AG10803 (cell line): ENCODE data around the gene TSFM.
A peak's percentile ranks its signal among the peaks of the same experiment; 100 is the strongest.

Experiments
- DNase-seq: peaks from one replicate; pipeline ENCODE4 v3.0.0; 2010; ENCODE audit warnings: low read depth
- H3K4me3 ChIP-seq: 2 replicates; pipeline ENCODE4 v1.5.1; 2011; ENCODE audit warnings: mild to moderate bottlenecking, low read length, control low read depth
- TF ChIP-seq, protein P1 (sequence below): conservative IDR thresholded peaks from 2 replicates; pipeline ENCODE4 v1.5.1; 2011; ENCODE audit warnings: mild to moderate bottlenecking, low read length, control low read depth, inconsistent platforms

The TSFM gene

DNA sequence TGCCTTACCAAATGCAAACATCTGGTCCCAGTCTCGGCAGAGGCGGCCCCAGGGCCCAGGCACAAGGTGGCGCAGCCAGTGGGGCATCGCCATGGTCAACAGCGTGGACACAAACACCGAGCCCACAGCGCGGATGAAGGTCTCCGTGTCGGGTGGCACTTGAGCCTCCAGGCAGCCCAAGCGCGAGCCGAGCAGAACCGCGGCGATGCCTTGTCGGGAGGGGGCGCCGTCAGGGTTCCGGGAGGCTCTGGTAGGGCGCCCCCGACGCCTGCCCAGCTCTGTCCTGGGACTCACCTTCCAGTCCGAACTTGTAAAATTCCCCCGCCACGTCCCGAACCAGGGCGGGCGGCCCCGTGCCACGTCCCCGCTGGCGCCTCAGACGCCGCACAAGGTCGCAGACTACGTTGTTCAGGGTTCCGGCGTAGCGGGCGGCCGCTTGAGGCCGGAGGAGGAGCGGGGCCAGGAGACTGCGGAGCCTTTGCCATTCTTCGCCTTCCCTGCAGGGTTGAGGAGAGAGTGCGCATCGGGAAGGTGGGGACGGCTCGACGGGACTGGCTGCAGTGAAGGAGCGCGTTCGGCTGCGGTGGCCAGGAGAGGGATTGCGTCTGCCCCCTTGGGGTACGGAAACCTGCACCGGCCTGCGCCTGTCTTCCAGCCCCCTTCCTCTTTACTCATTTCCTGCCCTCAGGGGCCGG, 17.4 kb upstream of the TSFM start:
- no peak for DNase-seq
- H3K4me3 ChIP-seq: peak overlapping the region; percentile 33
- TF ChIP-seq, protein P1, sequence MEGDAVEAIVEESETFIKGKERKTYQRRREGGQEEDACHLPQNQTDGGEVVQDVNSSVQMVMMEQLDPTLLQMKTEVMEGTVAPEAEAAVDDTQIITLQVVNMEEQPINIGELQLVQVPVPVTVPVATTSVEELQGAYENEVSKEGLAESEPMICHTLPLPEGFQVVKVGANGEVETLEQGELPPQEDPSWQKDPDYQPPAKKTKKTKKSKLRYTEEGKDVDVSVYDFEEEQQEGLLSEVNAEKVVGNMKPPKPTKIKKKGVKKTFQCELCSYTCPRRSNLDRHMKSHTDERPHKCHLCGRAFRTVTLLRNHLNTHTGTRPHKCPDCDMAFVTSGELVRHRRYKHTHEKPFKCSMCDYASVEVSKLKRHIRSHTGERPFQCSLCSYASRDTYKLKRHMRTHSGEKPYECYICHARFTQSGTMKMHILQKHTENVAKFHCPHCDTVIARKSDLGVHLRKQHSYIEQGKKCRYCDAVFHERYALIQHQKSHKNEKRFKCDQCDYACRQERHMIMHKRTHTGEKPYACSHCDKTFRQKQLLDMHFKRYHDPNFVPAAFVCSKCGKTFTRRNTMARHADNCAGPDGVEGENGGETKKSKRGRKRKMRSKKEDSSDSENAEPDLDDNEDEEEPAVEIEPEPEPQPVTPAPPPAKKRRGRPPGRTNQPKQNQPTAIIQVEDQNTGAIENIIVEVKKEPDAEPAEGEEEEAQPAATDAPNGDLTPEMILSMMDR: peak; percentile 33

DNA sequence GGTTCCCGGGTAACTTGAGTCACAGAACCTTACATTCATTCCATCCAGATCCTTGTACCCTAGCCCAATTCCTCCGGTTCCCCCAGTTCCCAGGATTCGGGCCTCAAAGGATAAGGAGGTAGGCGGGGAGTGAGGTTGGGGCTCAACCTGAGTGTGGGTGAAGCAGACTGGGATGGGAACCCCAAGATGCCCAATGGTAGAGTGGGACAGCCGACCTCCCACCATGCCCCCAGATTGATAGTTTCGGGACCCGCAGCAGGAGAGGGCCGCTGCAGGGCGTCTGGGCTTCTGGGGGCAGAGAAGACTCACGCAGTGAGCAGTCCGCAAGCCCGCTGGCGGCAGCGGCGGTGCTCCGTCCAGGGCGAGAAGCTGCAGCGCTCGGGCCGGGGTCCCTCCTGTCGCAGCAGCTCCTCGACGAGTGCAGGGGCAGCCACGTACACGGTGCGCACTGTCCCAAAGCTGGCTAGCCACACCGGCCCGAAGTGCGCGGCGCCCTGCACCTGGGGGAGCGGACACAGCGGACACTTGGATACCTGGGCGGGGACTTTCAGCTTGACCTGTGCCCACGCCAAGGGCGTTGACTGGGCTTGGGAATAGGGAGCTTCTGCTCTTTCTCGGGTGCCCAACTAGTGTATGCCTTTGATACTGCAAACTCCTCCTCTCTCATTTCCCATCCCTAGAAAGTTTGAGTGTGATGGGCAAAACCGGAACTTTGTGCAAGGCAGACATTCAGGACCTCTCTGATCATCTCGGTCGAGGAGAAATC, 16.7 kb upstream of the TSFM start:
- no peak for DNase-seq
- TF ChIP-seq, protein P1: no peak
- peak overlapping the region; percentile 36 for H3K4me3 ChIP-seq

- H3K4me3 ChIP-seq: peak within 1 kb of the TSS; percentile 36
- TF ChIP-seq, protein P1: no peak
- DNase-seq: no peak
Measured at GRCh38 chr12:57766464-57767304, 15.9 kb upstream of the TSFM start, which contains the start of gene CYP27B1. Gene CYP27B1, minus strand, starts transcription at chr12:57767078. Its CDS starts 37 bp downstream, at chr12:57767041.

- DNase-seq: no peak
- TF ChIP-seq, protein P1: no peak
- no peak overlapping the region for H3K4me3 ChIP-seq
Measured at GRCh38 chr12:57767305-57767698, 15.3 kb upstream of the TSFM start.

GRCh38 chr12:57767876-57768275, 14.7 kb upstream of the TSFM start:
- no peak overlapping the region for H3K4me3 ChIP-seq
- no peak for DNase-seq
- TF ChIP-seq, protein P1: no peak

- TF ChIP-seq, protein P1: no peak
- no peak overlapping the region for H3K4me3 ChIP-seq
- DNase-seq: no peak
Measured at GRCh38 chr12:57769594-57769993, 13.0 kb upstream of the TSFM start.
